B cell (primary cell): ENCODE measurements around the gene HOXA3. TPM values are rescaled to one million over a fixed set of nuclear protein-coding genes. Genes with fewer than 3 reads are reported as not detected.

Experiments
- ATAC-seq: fragments of 200-7000 bp; cut with Tn5 transposase; one replicate; pipeline ENCODE4 v1.10.0; 2021; ENCODE audit warnings: low read depth, mild to moderate bottlenecking, moderate number of reproducible peaks, moderate library complexity
- CTCF ChIA-PET: fragments of 350-600 bp; sonication (Branson Sonifier 250); formaldehyde crosslinking; loops from one replicate; lab custom pipeline; 2021; ENCODE audit warnings: antibody characterized with exemption, inconsistent platforms; lab: Charles Lee
- POLR2A ChIA-PET: fragments of 350-600 bp; sonication (Branson Sonifier 250); formaldehyde crosslinking; loops from one replicate; lab custom pipeline; 2021; ENCODE audit warnings: antibody characterized with exemption; lab: Charles Lee
- DNase-seq: peaks from one replicate; pipeline ENCODE4 v3.0.0; 2013
- H2AFZ ChIP-seq: 2 replicates; pipeline ENCODE4 v1.6.1; 2012; ENCODE audit warnings: mild to moderate bottlenecking, low read depth, low read length; ENCODE audit not compliant: insufficient read depth, poor library complexity, severe bottlenecking
- H3K27ac ChIP-seq, 2 donors: 1 replicate in 1 of 2; 2 replicates in 1 of 2; pipeline ENCODE4 v1.5.1; 2012 to 2013; ENCODE audit warnings: low read length in 2 of 2, mild to moderate bottlenecking in 2 of 2, moderate library complexity in 1 of 2
- H3K27me3 ChIP-seq, 4 experiments: fragments of 200-600 bp in 1 of 4; sonication (generic) in 1 of 4; replicated peaks in 1 of 4; 1 replicate in 2 of 4; 2 replicates in 2 of 4; pipeline versions ENCODE4 v1.6.1 to v1.7.0; 2013 to 2016; ENCODE audit warnings: low read length in 3 of 4, mild to moderate bottlenecking in 2 of 4, mixed read lengths in 1 of 4, moderate library complexity in 1 of 4; ENCODE audit not compliant: insufficient read depth in 4 of 4, control insufficient read depth in 3 of 4; ENCODE audit errors: control extremely low read depth in 1 of 4
- H3K36me3 ChIP-seq, 2 experiments: replicated peaks in 1 of 2; 1 replicate in 1 of 2; 2 replicates in 1 of 2; pipeline versions ENCODE4 v1.6.1 to v1.7.1; 2013; ENCODE audit warnings: low read length in 1 of 2; ENCODE audit not compliant: insufficient read depth in 2 of 2, control insufficient read depth in 1 of 2; ENCODE audit errors: control extremely low read depth in 1 of 2, extremely low read depth in 1 of 2
- H3K4me1 ChIP-seq, 2 donors: fragments of 200-600 bp in 1 of 2; sonication (generic) in 1 of 2; 1 replicate in 1 of 2; 2 replicates in 1 of 2; pipeline versions ENCODE4 v1.5.1 to v1.6.1; 2013 to 2017; ENCODE audit warnings: low read length in 2 of 2; ENCODE audit not compliant: control insufficient read depth in 2 of 2, insufficient read depth in 2 of 2
- H3K4me2 ChIP-seq: replicated peaks from 2 replicates; pipeline ENCODE3; 2012; ENCODE audit warnings: mild to moderate bottlenecking, low read depth, low read length; ENCODE audit not compliant: poor library complexity, severe bottlenecking
- H3K4me3 ChIP-seq, 5 experiments: fragments of 200-600 bp in 1 of 5; sonication (generic) in 1 of 5; 1 replicate in 3 of 5; 2 replicates in 2 of 5; pipeline versions ENCODE4 v1.5.1 to v1.7.0; 2011 to 2016; ENCODE audit warnings: low read length in 4 of 5, mild to moderate bottlenecking in 4 of 5, low read depth in 2 of 5, control low read depth in 1 of 5, moderate library complexity in 1 of 5; ENCODE audit not compliant: insufficient read depth in 1 of 5; ENCODE audit errors: control extremely low read depth in 1 of 5, extremely low read depth in 1 of 5
- H3K79me2 ChIP-seq: fragments of 200-600 bp; sonication (generic); one replicate; pipeline ENCODE4 v1.6.0; 2016; ENCODE audit warnings: low read length; ENCODE audit not compliant: control insufficient read depth, insufficient read depth
- H3K9ac ChIP-seq: fragments of 200-600 bp; sonication (generic); 2 replicates; pipeline ENCODE4 v1.6.1; 2017; ENCODE audit warnings: mild to moderate bottlenecking, low read length, moderate library complexity
- H3K9me3 ChIP-seq, 3 donors: one replicate each; pipeline versions ENCODE4 v1.6.1 to v1.7.1; 2013; ENCODE audit warnings: low read length in 2 of 3; ENCODE audit not compliant: control insufficient read depth in 2 of 3, insufficient read depth in 1 of 3; ENCODE audit errors: control extremely low read depth in 1 of 3
- H4K20me1 ChIP-seq: 2 replicates; pipeline ENCODE4 v1.6.0; 2012; ENCODE audit warnings: mild to moderate bottlenecking, low read length; ENCODE audit not compliant: insufficient read depth, control insufficient read depth, poor library complexity, severe bottlenecking
- H3K27ac Mint-ChIP-seq: one replicate; pipeline ENCODE4 v1.8.0; 2021; ENCODE audit warnings: mixed read lengths
- H3K27me3 Mint-ChIP-seq: one replicate; pipeline ENCODE4 v1.8.0; 2021; ENCODE audit warnings: mixed read lengths
- H3K4me1 Mint-ChIP-seq: one replicate; pipeline ENCODE4 v1.8.0; 2021; ENCODE audit warnings: mixed read lengths
- H3K4me3 Mint-ChIP-seq: one replicate; pipeline ENCODE4 v1.8.0; 2021; ENCODE audit warnings: mixed read lengths
- H3K9me3 Mint-ChIP-seq: one replicate; pipeline ENCODE4 v1.8.0; 2022; ENCODE audit warnings: mixed read lengths; ENCODE audit not compliant: insufficient read depth
- CTCF ChIP-seq: fragments of 200-600 bp; IDR thresholded peaks from one replicate; pipeline ENCODE4 v1.8.0; 2022; ENCODE audit warnings: antibody characterized with exemption, mild to moderate bottlenecking
- EZH2 ChIP-seq: IDR thresholded peaks from 2 replicates; pipeline ENCODE4 v1.6.1; 2012; ENCODE audit warnings: borderline replicate concordance, low read depth, mild to moderate bottlenecking, moderate library complexity, low read length; ENCODE audit not compliant: insufficient read depth, poor library complexity, severe bottlenecking
- WGBS: methylation state at CpG from one replicate; pipeline ENCODE4 v1.1.5; 2013; ENCODE audit warnings: missing lambda C conversion rate; ENCODE audit not compliant: insufficient coverage; 5-methylcytosine and 5-hydroxymethylcytosine counted together
- intact Hi-C: fragments of 100-400 bp; cut with micrococcal nuclease; formaldehyde crosslinking; loops from one replicate; pipeline ENCODE4 v1.10.0; 2022
- polyA plus RNA-seq: library from polyadenylated mRNA; depleted of rRNA; stranded (reverse); fragments of >200 nt; gene quantifications from 2 replicates; pipeline ENCODE4 v1.2.3, GENCODE V29; 2012
- total RNA-seq, 2 donors: library from RNA; stranded (reverse); fragments of 120-200 nt in 1 of 2; gene quantifications; 1 replicate in 1 of 2; 2 replicates in 1 of 2; pipeline versions ENCODE4 v1.2.3 to v1.2.4, GENCODE V29; 2013 to 2022

HOXA3 gene
- total and polyA plus RNA-seq, 2 donors (not counting 1 experiment from before 2014, with no cell fraction given): 0.07 TPM; not detected in 1

- Histone ChIP-seq H3K9me3 (peaks cover 0 to 32% (median 0%) of the 10 kb centered on the region in 3 donors), H2AFZ (no peak overlapping the region), H3K9ac (no peak overlapping the region), H3K27me3 (peaks cover 0 to 31% (median 20%) of the 10 kb centered on the region in 4 experiments), H3K4me1 (peaks cover 3 to 9% of the 10 kb centered on the region in 2 donors), H3K79me2 (no peaks in the 10 kb centered on the region), H3K36me3 (no peaks in the 10 kb centered on the region), H3K4me3 (no peak overlapping the region), H4K20me1 (no peaks in the 10 kb centered on the region), H3K27ac (no peak overlapping the region), H3K4me2 (no peak overlapping the region)
- peaks cover 9% of the 10 kb centered on the region for H3K4me1 Mint-ChIP-seq
- ChIA-PET POLR2A (no interaction called here), CTCF (no interaction called here)
- H3K4me3 Mint-ChIP-seq: no peak overlapping the region
- no peak overlapping the region for H3K27ac Mint-ChIP-seq
- TF ChIP-seq EZH2 (no peak), CTCF (no peak)
- DNase-seq (no peak), ATAC-seq (no peak)
- no peaks in the 10 kb centered on the region for H3K9me3 Mint-ChIP-seq
- intact Hi-C loops: no loop called here
- WGBS: 95% methylated on average over 29 of the region's 47 CpGs
- H3K27me3 Mint-ChIP-seq: peaks cover 36% of the 10 kb centered on the region
Observed at GRCh38 chr7:27107391-27108381, 44.7 kb downstream of the HOXA3 start.

GRCh38 chr7:27106901-27107240 lies 45.5 kb downstream of the HOXA3 start:
- H3K4me1 Mint-ChIP-seq: peaks cover 15% of the 10 kb centered on the region
- no peak for ATAC-seq
- no peak overlapping the region for H3K4me3 ChIP-seq
- H3K4me2 ChIP-seq: no peak overlapping the region
- peaks cover 43% of the 10 kb centered on the region for H3K27me3 Mint-ChIP-seq
- intact Hi-C loops: no loop called here
- ChIA-PET POLR2A (no interaction called here), CTCF (interaction anchor here (1.0 kb wide), 1 partner anchor 33 kb away, joined by 3 read pairs; no protein-coding TSS in a partner anchor)
- DNase-seq: no peak
- WGBS: 96% methylated on average over 3 of the region's 14 CpGs
- no peaks in the 10 kb centered on the region for H4K20me1 ChIP-seq
- TF ChIP-seq EZH2 (no peak), CTCF (no peak)
- no peak overlapping the region for H3K4me3 Mint-ChIP-seq
- H3K27ac Mint-ChIP-seq: no peak overlapping the region
- H2AFZ ChIP-seq: no peak overlapping the region
- H3K36me3 ChIP-seq: no peaks in the 10 kb centered on the region
- H3K9ac ChIP-seq: no peak overlapping the region
- H3K4me1 ChIP-seq: peaks cover 10 to 17% of the 10 kb centered on the region in 2 donors
- peaks cover 0 to 38% (median 27%) of the 10 kb centered on the region in 4 experiments for H3K27me3 ChIP-seq
- no peaks in the 10 kb centered on the region for H3K9me3 Mint-ChIP-seq
- no peaks in the 10 kb centered on the region for H3K79me2 ChIP-seq
- no peak overlapping the region for H3K27ac ChIP-seq
- peaks cover 0 to 36% (median 0%) of the 10 kb centered on the region in 3 donors for H3K9me3 ChIP-seq
